Skeletal muscle tissue (tissue), 4 donors: ENCODE data around the gene HOXC4. TPM values are rescaled to one million over a fixed set of nuclear protein-coding genes. Genes with fewer than 3 reads are reported as not detected.
A peak's percentile ranks its signal among the peaks of the same experiment; 100 is the strongest.

ENCODE experiments used
- H3K27ac ChIP-seq: one replicate; pipeline ENCODE4 v1.7.0; 2013; ENCODE audit warnings: mild to moderate bottlenecking, low read depth, low read length, inconsistent platforms
- H3K27me3 ChIP-seq, 3 donors: one replicate each; pipeline ENCODE4 v1.7.0; 2013; ENCODE audit warnings: low read length in 3 of 3; ENCODE audit not compliant: control insufficient read depth in 3 of 3, insufficient read depth in 3 of 3
- H3K36me3 ChIP-seq, 3 donors: one replicate each; pipeline ENCODE4 v1.7.0; 2013; ENCODE audit warnings: low read length in 3 of 3; ENCODE audit not compliant: control insufficient read depth in 3 of 3, insufficient read depth in 3 of 3
- H3K4me1 ChIP-seq, 3 donors: one replicate each; pipeline ENCODE4 v1.7.0; 2013; ENCODE audit warnings: low read length in 3 of 3, mild to moderate bottlenecking in 3 of 3; ENCODE audit not compliant: control insufficient read depth in 3 of 3, insufficient read depth in 3 of 3
- H3K4me3 ChIP-seq, 3 donors: one replicate each; pipeline ENCODE4 v1.7.0; 2013; ENCODE audit warnings: low read length in 3 of 3
- H3K9ac ChIP-seq, 3 donors: one replicate each; pipeline ENCODE4 v1.7.0; 2013; ENCODE audit warnings: low read length in 3 of 3, mild to moderate bottlenecking in 3 of 3, moderate library complexity in 2 of 3, low read depth in 1 of 3
- H3K9me3 ChIP-seq, 3 donors: one replicate each; pipeline ENCODE4 v1.7.0; 2013; ENCODE audit warnings: low read length in 3 of 3; ENCODE audit not compliant: control insufficient read depth in 3 of 3
- total RNA-seq: library from RNA; depleted of rRNA; stranded (reverse); fragments of >200 nt; gene quantifications from one replicate; pipeline ENCODE4 v1.2.3, GENCODE V29; 2014
- donor health status: Osteomylitis.

HOXC4 gene
- total RNA-seq = 1.0 TPM

DNA sequence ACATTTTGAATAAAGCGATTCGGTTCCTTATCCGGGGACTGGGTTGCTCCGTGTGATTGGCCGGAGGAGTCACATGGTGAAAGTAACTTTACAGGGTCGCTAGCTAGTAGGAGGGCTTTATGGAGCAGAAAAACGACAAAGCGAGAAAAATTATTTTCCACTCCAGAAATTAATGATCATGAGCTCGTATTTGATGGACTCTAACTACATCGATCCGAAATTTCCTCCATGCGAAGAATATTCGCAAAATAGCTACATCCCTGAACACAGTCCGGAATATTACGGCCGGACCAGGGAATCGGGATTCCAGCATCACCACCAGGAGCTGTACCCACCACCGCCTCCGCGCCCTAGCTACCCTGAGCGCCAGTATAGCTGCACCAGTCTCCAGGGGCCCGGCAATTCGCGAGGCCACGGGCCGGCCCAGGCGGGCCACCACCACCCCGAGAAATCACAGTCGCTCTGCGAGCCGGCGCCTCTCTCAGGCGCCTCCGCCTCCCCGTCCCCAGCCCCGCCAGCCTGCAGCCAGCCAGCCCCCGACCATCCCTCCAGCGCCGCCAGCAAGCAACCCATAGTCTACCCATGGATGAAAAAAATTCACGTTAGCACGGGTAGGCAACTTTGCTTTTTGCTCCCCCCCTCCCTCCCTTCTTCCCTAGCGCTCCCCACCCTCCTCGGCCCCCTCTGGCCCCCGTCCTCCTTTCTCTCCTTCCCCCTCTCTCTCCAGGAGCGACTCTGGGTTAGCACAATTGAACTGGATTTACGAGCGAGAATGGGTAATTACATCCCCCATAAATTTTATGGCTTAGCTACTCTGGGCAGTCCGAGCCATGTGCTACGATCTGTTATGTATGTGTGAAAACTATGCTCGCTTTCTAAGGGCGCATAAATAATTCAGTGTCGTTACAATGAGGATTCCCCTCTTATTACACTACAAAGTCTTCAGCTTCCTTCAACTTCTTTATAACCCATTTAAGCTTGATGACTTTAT, at the start of gene HOXC4:
TSS of gene HOXC4 (plus strand) at position 85 of the 991 bp plus-strand sequence. CDS start at position 173, 88 bp downstream.
- Histone ChIP-seq H3K27me3 (peaks cover 0 to 3% (median 0%) of the 10 kb centered on the region in 3 donors), H3K9me3 (no peaks in the 10 kb centered on the region), H3K4me3 (peak within 1 kb of the TSS; percentile 57 to 74 (median 72)), H3K27ac (no peak within 1 kb of the TSS), H3K36me3 (no peaks in the 10 kb centered on the region), H3K4me1 (peaks cover 5 to 16% (median 9%) of the 10 kb centered on the region in 3 donors), H3K9ac (peak within 1 kb of the TSS in 2 of 3 donors; percentile 50 to 69)

- Histone ChIP-seq H3K9me3 (no peaks in the 10 kb centered on the region), H3K27me3 (peaks cover 0 to 3% (median 0%) of the 10 kb centered on the region in 3 donors), H3K9ac (peak overlapping the region; percentile 60 to 91 (median 63)), H3K4me3 (peak overlapping the region; percentile 35 to 76 (median 72)), H3K4me1 (peaks cover 48 to 81% (median 65%) of the 10 kb centered on the region in 3 donors), H3K36me3 (no peaks in the 10 kb centered on the region), H3K27ac (peak overlapping the region; percentile 85)
Measured at GRCh38 chr12:54004063-54004840, 49.4 kb upstream of the HOXC4 start.

- Histone ChIP-seq H3K9ac (peak overlapping the region; percentile 75 to 91 (median 87)), H3K4me1 (peaks cover 54 to 88% (median 71%) of the 10 kb centered on the region in 3 donors), H3K9me3 (no peaks in the 10 kb centered on the region), H3K27ac (peak overlapping the region; percentile 85), H3K27me3 (peaks cover 0 to 3% (median 0%) of the 10 kb centered on the region in 3 donors), H3K36me3 (no peaks in the 10 kb centered on the region), H3K4me3 (peak overlapping the region; percentile 57 to 76 (median 72))
Measured at GRCh38 chr12:54004841-54005530, 48.6 kb upstream of the HOXC4 start.

GRCh38 chr12:54005531-54005852, 48.1 kb upstream of the HOXC4 start:
- H3K36me3 ChIP-seq = no peaks in the 10 kb centered on the region
- H3K27me3 ChIP-seq = peaks cover 0 to 3% (median 0%) of the 10 kb centered on the region in 3 donors
- H3K9ac ChIP-seq = peak overlapping the region; percentile 48 to 91 (median 87)
- H3K4me1 ChIP-seq = peaks cover 55 to 86% (median 73%) of the 10 kb centered on the region in 3 donors
- no peaks in the 10 kb centered on the region for H3K9me3 ChIP-seq
- H3K4me3 ChIP-seq = peak overlapping the region; percentile 57 to 76 (median 72)
- H3K27ac ChIP-seq = peak overlapping the region; percentile 85

GRCh38 chr12:54005853-54006558, 47.6 kb upstream of the HOXC4 start:
- Histone ChIP-seq H3K4me3 (peak overlapping the region; percentile 65 to 76 (median 72)), H3K9me3 (no peaks in the 10 kb centered on the region), H3K4me1 (peaks cover 56 to 82% (median 71%) of the 10 kb centered on the region in 3 donors), H3K36me3 (no peaks in the 10 kb centered on the region), H3K27me3 (peaks cover 0 to 3% (median under 1%) of the 10 kb centered on the region in 3 donors), H3K27ac (peak overlapping the region; percentile 85), H3K9ac (peak overlapping the region; percentile 81 to 91 (median 87))

DNA sequence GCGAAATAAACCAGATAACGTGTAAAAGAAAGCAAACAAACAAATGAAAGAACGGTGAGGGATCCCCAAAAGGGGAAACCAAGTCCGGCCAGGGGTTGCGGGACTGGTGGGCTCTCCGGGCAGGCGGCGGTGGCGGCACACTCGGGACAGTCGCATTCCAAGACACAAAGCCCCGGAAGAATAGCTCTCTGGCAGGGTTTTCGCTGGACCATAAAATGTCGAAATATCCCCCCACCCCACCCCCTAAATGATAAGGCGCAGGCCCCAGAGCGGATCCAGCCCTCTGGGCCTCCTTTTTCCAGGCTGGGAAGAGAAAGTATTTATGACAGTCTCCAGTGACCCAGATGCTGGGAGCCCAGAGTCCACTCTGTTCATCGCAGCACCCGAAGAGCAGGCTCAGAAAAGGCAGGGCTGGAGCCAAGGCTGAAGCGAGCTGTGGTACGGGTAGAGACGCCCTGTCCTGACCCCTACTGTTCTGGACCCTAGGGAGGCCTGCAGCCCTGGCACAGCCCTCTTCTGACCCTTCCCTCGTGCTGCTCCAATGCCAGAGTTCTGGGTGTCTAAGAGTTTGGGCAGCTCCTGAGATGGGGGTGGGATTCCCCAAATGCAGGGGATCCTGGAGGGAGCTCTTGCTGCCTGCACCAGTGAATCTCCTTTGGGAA, 46.9 kb upstream of the HOXC4 start:
- peak overlapping the region; percentile 85 for H3K27ac ChIP-seq
- H3K9me3 ChIP-seq = no peaks in the 10 kb centered on the region
- H3K27me3 ChIP-seq = peaks cover 0 to 3% (median 2%) of the 10 kb centered on the region in 3 donors
- H3K36me3 ChIP-seq = no peaks in the 10 kb centered on the region
- peak overlapping the region; percentile 81 to 91 (median 87) for H3K9ac ChIP-seq
- peaks cover 59 to 75% (median 64%) of the 10 kb centered on the region in 3 donors for H3K4me1 ChIP-seq
- peak overlapping the region; percentile 65 to 76 (median 72) for H3K4me3 ChIP-seq

DNA sequence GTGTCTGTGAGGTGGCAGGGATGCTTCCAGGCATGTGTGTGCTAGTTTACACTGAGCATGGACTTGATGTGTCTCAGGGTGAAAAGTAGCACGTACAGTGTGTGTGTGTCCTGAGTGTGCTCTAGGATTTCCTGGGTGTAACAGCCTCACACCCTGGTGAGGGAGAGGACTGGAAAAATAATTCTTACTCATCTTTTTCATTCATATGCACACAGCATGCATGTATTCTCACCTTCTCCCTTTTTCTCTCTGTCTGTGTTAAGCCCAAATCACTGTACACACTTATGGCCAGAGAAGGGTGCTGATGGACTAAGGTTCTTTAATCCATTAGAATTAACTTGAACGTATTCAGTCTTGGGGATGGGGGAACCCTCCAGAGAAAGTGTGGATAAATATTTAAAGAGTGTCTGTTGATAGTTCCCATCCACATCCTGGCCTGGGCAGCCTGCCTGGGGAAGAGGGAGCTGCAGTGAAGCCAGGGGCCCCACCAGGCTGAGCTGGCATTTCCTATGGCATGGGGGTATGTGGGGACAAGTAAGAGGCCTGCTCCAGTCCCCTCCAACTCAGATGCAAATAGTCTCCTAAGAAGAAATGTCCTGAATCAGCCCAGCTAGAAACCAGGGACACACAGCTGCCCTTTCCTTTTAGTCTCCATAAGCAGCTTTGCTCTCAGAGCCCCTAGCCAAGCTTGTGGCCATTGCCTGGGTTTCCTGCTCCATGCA, 45.9 kb upstream of the HOXC4 start:
- Histone ChIP-seq H3K9me3 (no peaks in the 10 kb centered on the region), H3K27me3 (peaks cover 0 to 3% (median 2%) of the 10 kb centered on the region in 3 donors), H3K36me3 (no peaks in the 10 kb centered on the region), H3K4me3 (peak overlapping the region in 2 of 3 donors; percentile 0 to 6), H3K27ac (no peak overlapping the region), H3K9ac (peak overlapping the region in 2 of 3 donors; percentile 57 to 87), H3K4me1 (peaks cover 55 to 65% (median 58%) of the 10 kb centered on the region in 3 donors)

- H3K4me1 ChIP-seq = peaks cover 55 to 65% (median 58%) of the 10 kb centered on the region in 3 donors
- no peaks in the 10 kb centered on the region for H3K9me3 ChIP-seq
- no peaks in the 10 kb centered on the region for H3K36me3 ChIP-seq
- H3K4me3 ChIP-seq = peak overlapping the region in 1 of 3 donors; percentile 6
- peaks cover 0 to 2% (median 0%) of the 10 kb centered on the region in 3 donors for H3K27me3 ChIP-seq
- peak overlapping the region in 2 of 3 donors; percentile 32 to 57 for H3K9ac ChIP-seq
- H3K27ac ChIP-seq = no peak overlapping the region
Measured at GRCh38 chr12:54008260-54008552, 45.4 kb upstream of the HOXC4 start.
